ENCODE results near the gene CAPN15.

CAPN15 gene

DNA sequence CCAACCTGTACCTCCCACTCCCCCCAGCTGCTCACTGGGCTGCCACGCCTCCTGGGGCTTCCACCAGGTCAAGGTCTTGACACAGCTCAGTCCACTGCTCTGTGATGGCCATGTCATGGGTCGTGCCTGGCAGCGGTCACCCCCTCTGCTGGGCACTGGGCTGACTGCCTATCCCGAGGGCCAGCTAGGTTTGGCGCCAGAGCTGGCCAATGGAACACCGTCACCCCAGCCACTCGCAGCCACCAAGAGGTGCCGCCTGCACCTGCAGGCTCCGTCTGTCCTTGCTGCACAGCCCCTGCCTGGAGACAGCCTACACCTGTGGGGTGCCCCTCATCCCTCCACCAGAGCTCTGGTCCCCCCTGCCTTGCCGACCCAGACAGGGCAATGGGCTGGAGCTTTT, 57.8 kb downstream of the CAPN15 start:
- no peak overlapping the region for H3K4me3 ChIP-seq (ENCODE audit: low read depth, low read length)
- DNase-seq (ENCODE audit: low read depth) = no peak
- TF ChIP-seq, protein P1, sequence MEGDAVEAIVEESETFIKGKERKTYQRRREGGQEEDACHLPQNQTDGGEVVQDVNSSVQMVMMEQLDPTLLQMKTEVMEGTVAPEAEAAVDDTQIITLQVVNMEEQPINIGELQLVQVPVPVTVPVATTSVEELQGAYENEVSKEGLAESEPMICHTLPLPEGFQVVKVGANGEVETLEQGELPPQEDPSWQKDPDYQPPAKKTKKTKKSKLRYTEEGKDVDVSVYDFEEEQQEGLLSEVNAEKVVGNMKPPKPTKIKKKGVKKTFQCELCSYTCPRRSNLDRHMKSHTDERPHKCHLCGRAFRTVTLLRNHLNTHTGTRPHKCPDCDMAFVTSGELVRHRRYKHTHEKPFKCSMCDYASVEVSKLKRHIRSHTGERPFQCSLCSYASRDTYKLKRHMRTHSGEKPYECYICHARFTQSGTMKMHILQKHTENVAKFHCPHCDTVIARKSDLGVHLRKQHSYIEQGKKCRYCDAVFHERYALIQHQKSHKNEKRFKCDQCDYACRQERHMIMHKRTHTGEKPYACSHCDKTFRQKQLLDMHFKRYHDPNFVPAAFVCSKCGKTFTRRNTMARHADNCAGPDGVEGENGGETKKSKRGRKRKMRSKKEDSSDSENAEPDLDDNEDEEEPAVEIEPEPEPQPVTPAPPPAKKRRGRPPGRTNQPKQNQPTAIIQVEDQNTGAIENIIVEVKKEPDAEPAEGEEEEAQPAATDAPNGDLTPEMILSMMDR (IDR thresholded peaks at IDR 0.05; ENCODE audit: low read depth, low read length, missing control alignments) = no peak
- in situ Hi-C loops (cut with HindIII; ENCODE audit: low sequenced_read_pairs) = no loop called here

DNA sequence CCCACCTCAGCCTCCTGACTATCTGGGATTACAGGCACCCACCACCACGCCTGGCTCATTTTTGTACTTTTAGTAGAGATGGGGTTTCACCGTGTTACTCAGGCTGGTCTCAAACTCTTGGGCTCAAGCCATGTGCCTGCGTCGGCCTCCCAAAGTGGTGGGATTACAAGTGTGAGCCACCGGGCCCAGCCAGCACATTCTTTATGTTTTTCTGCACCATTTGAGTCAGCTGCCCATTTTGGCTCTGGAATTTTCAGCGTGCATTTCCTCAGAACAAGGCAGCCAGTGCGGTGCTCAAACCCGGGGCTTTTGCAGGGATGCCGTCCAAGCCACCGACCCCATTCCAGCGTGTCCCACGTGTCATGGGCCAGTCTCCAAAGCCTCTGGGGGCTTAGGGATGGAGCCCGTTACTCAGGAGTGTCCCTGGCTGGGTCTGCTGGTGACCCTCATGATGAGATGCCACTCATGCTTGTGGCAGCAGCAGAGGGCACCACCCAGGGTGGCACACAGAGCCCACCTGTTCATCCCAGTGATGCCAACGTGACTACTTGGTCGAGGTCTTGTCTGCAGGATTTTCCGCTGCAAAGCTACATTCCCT, 58.6 kb downstream of the CAPN15 start:
- peak; percentile 54 for DNase-seq (ENCODE audit: low read depth)
- TF ChIP-seq, protein P1 (IDR thresholded peaks at IDR 0.05; ENCODE audit: low read depth, low read length, missing control alignments) = no peak
- in situ Hi-C loops (cut with HindIII; ENCODE audit: low sequenced_read_pairs) = no loop called here
- no peak overlapping the region for H3K4me3 ChIP-seq (ENCODE audit: low read depth, low read length)

DNA sequence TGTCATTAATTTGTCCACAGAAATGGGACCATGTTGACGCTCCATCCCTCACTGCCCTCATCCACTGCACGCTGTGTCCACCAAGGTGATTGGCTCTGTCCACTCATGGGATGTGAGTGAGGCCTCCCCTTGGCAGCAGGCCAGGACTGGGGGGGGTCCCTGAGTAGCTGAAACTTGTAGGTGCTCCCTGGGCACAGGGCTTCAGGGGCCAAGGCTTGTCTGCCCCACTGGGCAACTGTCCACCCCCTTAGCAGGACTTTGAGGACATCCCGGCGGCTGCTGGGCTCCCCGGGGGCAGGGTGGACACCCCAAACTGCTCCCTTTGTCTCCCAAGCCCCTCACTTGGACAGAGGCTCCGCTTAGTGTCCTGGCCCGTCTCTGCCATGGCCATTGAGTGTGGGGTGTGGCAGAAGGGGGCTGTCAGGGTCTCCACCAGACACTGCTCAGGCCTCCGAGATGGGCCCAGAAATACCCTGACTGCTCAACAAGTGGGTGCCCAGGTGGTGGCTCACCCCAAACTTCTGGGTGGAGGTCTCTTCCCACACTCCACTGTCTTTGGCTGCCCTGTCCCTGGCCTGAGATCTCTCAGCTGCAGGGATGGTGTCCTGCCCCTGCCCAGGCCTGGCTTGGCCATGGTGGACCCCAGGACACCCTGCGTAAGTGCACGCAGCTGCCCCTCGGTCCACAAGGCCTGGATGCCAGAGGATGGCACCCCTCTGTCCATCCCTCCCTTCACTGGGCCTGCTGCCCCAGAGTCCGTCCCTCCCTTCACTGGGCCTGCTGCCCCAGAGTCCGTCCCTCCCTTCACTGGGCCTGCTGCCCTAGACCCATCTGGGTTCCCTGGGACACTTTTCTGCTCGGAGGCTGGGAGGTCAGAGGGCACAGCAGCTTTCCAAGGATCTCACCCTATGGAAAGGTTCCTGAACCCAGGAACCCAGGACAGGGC, 59.4 kb downstream of the CAPN15 start:
- no peak overlapping the region for H3K4me3 ChIP-seq (ENCODE audit: low read depth, low read length)
- in situ Hi-C loops (cut with HindIII; ENCODE audit: low sequenced_read_pairs) = no loop called here
- DNase-seq (ENCODE audit: low read depth) = no peak
- TF ChIP-seq, protein P1 (IDR thresholded peaks at IDR 0.05; ENCODE audit: low read depth, low read length, missing control alignments) = no peak

DNA sequence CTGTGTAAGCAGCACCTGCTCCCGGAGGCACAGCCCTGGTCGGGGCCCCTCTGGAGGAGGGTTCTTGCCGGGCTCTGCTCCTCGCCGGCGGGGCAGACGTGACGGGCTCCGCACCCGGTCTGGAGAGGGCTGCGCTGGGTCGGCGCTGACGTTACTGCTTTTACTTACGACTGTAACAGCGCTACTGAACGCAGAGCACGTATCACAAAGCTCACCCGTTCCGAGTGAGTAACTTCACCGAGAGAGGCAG, 61.1 kb downstream of the CAPN15 start:
- TF ChIP-seq, protein P1 (IDR thresholded peaks at IDR 0.05; ENCODE audit: low read depth, low read length, missing control alignments) = no peak
- in situ Hi-C loops (cut with HindIII; ENCODE audit: low sequenced_read_pairs) = no loop called here
- peak overlapping the region; percentile 80 for H3K4me3 ChIP-seq (ENCODE audit: low read depth, low read length)
- no peak for DNase-seq (ENCODE audit: low read depth)

DNA sequence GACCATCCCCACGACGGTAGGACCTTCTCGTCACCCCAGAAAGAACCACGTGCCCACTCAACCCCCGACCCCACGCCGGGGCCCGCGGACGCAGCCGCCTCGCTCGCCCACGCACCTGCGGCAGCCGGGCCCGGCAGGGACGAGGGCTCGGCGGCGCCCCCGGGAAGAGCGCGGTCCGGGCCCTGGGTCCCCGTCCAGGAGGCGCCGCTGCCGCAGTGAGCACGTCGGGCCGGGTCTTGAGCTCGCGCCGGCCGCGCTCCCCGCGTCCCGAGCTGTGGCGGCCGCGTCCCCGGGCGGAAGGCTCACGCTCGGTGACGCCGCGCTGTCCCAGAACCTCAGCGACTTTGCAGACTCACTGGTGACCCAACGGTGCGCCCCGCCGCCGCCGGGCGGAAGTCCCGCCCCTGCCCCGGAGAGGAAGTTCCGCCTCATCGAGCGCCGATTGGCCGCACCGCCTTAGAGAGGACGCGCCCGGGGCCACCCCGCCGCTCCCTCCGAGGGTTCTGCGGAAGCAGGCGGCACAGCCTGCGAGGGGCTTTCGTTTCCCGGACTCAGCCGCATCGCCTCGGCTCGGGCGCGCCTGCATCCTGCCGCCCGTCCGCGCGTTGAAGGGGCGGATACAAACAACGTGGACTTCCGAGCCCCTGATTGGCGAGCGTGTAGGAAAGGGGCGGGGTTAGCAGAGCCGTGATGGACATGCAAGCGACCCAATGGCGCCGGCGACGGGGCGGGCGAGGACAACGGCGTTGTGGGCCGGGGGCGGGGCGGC, 61.6 kb downstream of the CAPN15 start:
- in situ Hi-C loops (cut with HindIII; ENCODE audit: low sequenced_read_pairs) = no loop called here
- TF ChIP-seq, protein P1 (IDR thresholded peaks at IDR 0.05; ENCODE audit: low read depth, low read length, missing control alignments) = no peak
- DNase-seq (ENCODE audit: low read depth) = peak; percentile 89
- H3K4me3 ChIP-seq (ENCODE audit: low read depth, low read length) = peak overlapping the region; percentile 80

DNA sequence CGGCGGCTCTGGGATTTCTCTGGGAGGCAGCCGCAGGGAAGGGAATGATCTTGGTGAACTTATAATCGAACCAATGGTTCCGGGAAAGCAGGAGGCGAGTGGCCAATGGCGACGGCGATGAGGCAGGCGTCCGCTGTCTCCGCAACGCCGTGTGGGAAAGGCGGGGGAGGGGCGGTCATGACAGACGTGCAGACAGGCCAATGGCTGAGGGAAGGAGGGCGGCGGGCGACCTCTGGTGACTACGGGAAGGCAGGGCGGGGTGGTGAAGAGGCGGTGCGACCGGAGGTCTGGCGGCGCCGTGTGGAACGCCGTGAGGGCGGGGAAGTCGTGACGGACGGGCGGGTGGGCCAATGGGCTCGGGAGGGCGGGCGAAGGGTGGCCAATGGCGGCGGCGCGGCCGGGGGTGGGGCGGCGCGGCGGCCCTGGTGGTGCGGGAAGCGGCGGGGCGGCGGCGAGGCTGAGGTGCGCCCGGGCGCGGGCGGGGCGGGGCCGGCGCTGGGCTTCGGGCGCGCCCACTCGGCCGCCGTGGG, 62.2 kb downstream of the CAPN15 start, which contains the start of gene RAB40C:
RAB40C (plus strand) TSS at position 409 of the 530 bp plus-strand sequence. CDS start 226 bp downstream, outside the sequence.
- TF ChIP-seq, protein P1 (IDR thresholded peaks at IDR 0.05; ENCODE audit: low read depth, low read length, missing control alignments) = no peak
- in situ Hi-C loops (cut with HindIII; ENCODE audit: low sequenced_read_pairs) = no loop called here
- DNase-seq (ENCODE audit: low read depth) = peak; percentile 94
- peak within 1 kb of the TSS; percentile 82 for H3K4me3 ChIP-seq (ENCODE audit: low read depth, low read length)
